UCSD-AML1 (cell line): ENCODE data around the gene NUTM2A.
"Not testable (repeated sequence)": the region's sequence is repeated elsewhere in the genome, so short reads cannot be mapped to it uniquely, and the experiment has no call there.

Experiments used
- DNase-seq: peaks from one replicate; lab custom pipeline; 2025; ENCODE audit not compliant: unreplicated experiment; lab: John Stamatoyannopoulos, UW

Gene NUTM2A

GRCh38 chr10:87248818-87249353 is 23.6 kb downstream of the NUTM2A start:
- DNase-seq = not testable (repeated sequence)

GRCh38 chr10:87280749-87281392 is 55.6 kb downstream of the NUTM2A start:
- DNase-seq = not testable (repeated sequence)
